ENCODE data around the gene OSBPL2.

GRCh38 chr20:62285722-62286121 lies 47.4 kb downstream of the OSBPL2 start:
- TF ChIP-seq GABPA (IDR thresholded peaks at IDR 0.05 in 1 of 2, conservative IDR thresholded peaks at IDR 0.05 in 1 of 2): peak; percentile 27 to 37
- no peak for TF ChIP-seq CTCF (IDR thresholded peaks at IDR 0.05; ENCODE audit: low read depth, low read length, missing input control)
- TF ChIP-seq HNF4G (IDR thresholded peaks at IDR 0.05): no peak
- no peak for TF ChIP-seq ZBTB33 (IDR thresholded peaks at IDR 0.05)
- TF ChIP-seq YY1 (IDR thresholded peaks at IDR 0.05): no peak
- peak in 1 of 2 donors; percentile 32 for TF ChIP-seq JUND (IDR thresholded peaks at IDR 0.05)
- TF ChIP-seq EGR1 (IDR thresholded peaks at IDR 0.05; ENCODE audit: low read depth in 2 of 2): peak in 1 of 2 donors; percentile 84
- no peak for TF ChIP-seq REST (IDR thresholded peaks at IDR 0.05)

All from liver (tissue), 3 donors.